ENCODE data around the gene TSHZ2. TPM values are rescaled to one million over a fixed set of nuclear protein-coding genes. Genes with fewer than 3 reads are reported as not detected.
"Not testable (repeated sequence)": the region's sequence is repeated elsewhere in the genome, so short reads cannot be mapped to it uniquely, and the experiment has no call there.

The TSHZ2 gene
- total RNA-seq, 1 donor from 2014 or later: 2.0 TPM

- no peak for DNase-seq (ENCODE audit: extremely low read depth, low read depth, low spot score)
These were observed 110.0 kb downstream of the TSHZ2 start for GRCh38 chr20:53081916-53082863.

- no peak for DNase-seq (ENCODE audit: extremely low read depth, low read depth, low spot score)
These were observed 111.3 kb downstream of the TSHZ2 start for GRCh38 chr20:53083411-53083810.

- DNase-seq (ENCODE audit: extremely low read depth, low read depth, low spot score): no peak
These were observed 112.3 kb downstream of the TSHZ2 start for GRCh38 chr20:53084408-53084997.

GRCh38 chr20:53085720-53086119 is 113.6 kb downstream of the TSHZ2 start:
- DNase-seq (ENCODE audit: extremely low read depth, low read depth, low spot score): no peak

- no peak for DNase-seq (ENCODE audit: extremely low read depth, low read depth, low spot score)
These were observed 115.0 kb downstream of the TSHZ2 start for GRCh38 chr20:53087037-53087777.

- no peak for DNase-seq (ENCODE audit: extremely low read depth, low read depth, low spot score)
These were observed 116.6 kb downstream of the TSHZ2 start for GRCh38 chr20:53088786-53089185.

GRCh38 chr20:53089851-53090250 is 117.7 kb downstream of the TSHZ2 start:
- DNase-seq (ENCODE audit: extremely low read depth, low read depth, low spot score): not testable (repeated sequence)

GRCh38 chr20:53091789-53092188 is 119.6 kb downstream of the TSHZ2 start:
- no peak for DNase-seq (ENCODE audit: extremely low read depth, low read depth, low spot score)

GRCh38 chr20:53092772-53093300 is 120.7 kb downstream of the TSHZ2 start:
- DNase-seq (ENCODE audit: extremely low read depth, low read depth, low spot score): no peak

- no peak for DNase-seq (ENCODE audit: extremely low read depth, low read depth, low spot score)
These were observed 125.2 kb downstream of the TSHZ2 start for GRCh38 chr20:53097371-53097770.

GRCh38 chr20:53097791-53098190 is 125.6 kb downstream of the TSHZ2 start:
- no peak for DNase-seq (ENCODE audit: extremely low read depth, low read depth, low spot score)

GRCh38 chr20:53098621-53099020 is 126.5 kb downstream of the TSHZ2 start:
- DNase-seq (ENCODE audit: extremely low read depth, low read depth, low spot score): no peak

- no peak for DNase-seq (ENCODE audit: extremely low read depth, low read depth, low spot score)
These were observed 127.7 kb downstream of the TSHZ2 start for GRCh38 chr20:53099856-53100255.

- DNase-seq (ENCODE audit: extremely low read depth, low read depth, low spot score): no peak
These were observed 128.3 kb downstream of the TSHZ2 start for GRCh38 chr20:53100476-53100911.

GRCh38 chr20:53101992-53102760 is 130.0 kb downstream of the TSHZ2 start:
- no peak for DNase-seq (ENCODE audit: extremely low read depth, low read depth, low spot score)

- DNase-seq (ENCODE audit: extremely low read depth, low read depth, low spot score): no peak
These were observed 131.0 kb downstream of the TSHZ2 start for GRCh38 chr20:53103124-53103523.

- DNase-seq (ENCODE audit: extremely low read depth, low read depth, low spot score): no peak
These were observed 132.7 kb downstream of the TSHZ2 start for GRCh38 chr20:53104884-53105283.

GRCh38 chr20:53116733-53117132 is 144.6 kb downstream of the TSHZ2 start:
- DNase-seq (ENCODE audit: extremely low read depth, low read depth, low spot score): no peak

- no peak for DNase-seq (ENCODE audit: extremely low read depth, low read depth, low spot score)
These were observed 150.7 kb downstream of the TSHZ2 start for GRCh38 chr20:53122853-53123252.

- no peak for DNase-seq (ENCODE audit: extremely low read depth, low read depth, low spot score)
These were observed 152.0 kb downstream of the TSHZ2 start for GRCh38 chr20:53124075-53124551.
